Ishikawa (cell line): ENCODE measurements around the gene ANKRD33.

Experiments
- CEBPB ChIP-seq: IDR thresholded peaks from 2 replicates; pipeline ENCODE4 v1.6.1; 2012
- CREB1 ChIP-seq: IDR thresholded peaks from 2 replicates; pipeline ENCODE4 v1.6.1; 2012; ENCODE audit warnings: low read depth
- EGR1 ChIP-seq: IDR thresholded peaks from 2 replicates; pipeline ENCODE4 v1.6.1; 2012
- EP300 ChIP-seq: IDR thresholded peaks from 2 replicates; pipeline ENCODE4 v1.6.1; 2012; ENCODE audit warnings: borderline replicate concordance
- FOXM1 ChIP-seq: IDR thresholded peaks from 2 replicates; pipeline ENCODE4 v1.6.1; 2012; ENCODE audit warnings: low read depth, borderline replicate concordance
- MAX ChIP-seq: IDR thresholded peaks from 2 replicates; pipeline ENCODE4 v1.6.1; 2012
- NFIC ChIP-seq: IDR thresholded peaks from 2 replicates; pipeline ENCODE4 v1.6.1; 2012
- RAD21 ChIP-seq: IDR thresholded peaks from 2 replicates; pipeline ENCODE4 v1.6.1; 2012; ENCODE audit warnings: low read depth
- REST ChIP-seq: IDR thresholded peaks from 2 replicates; pipeline ENCODE4 v1.6.1; 2012; ENCODE audit warnings: low read depth, mild to moderate bottlenecking
- TAF1 ChIP-seq: IDR thresholded peaks from 2 replicates; pipeline ENCODE4 v1.6.1; 2012; ENCODE audit warnings: low read depth, mild to moderate bottlenecking
- TCF12 ChIP-seq: IDR thresholded peaks from 2 replicates; pipeline ENCODE4 v1.6.1; 2012; ENCODE audit warnings: low read depth
- TEAD4 ChIP-seq: IDR thresholded peaks from 2 replicates; pipeline ENCODE4 v1.6.1; 2012
- USF1 ChIP-seq: IDR thresholded peaks from 2 replicates; pipeline ENCODE4 v1.6.1; 2012
- YY1 ChIP-seq: IDR thresholded peaks from 2 replicates; pipeline ENCODE4 v1.6.1; 2012; ENCODE audit warnings: low read depth
- ZBTB7A ChIP-seq: IDR thresholded peaks from 2 replicates; pipeline ENCODE4 v1.6.1; 2012; ENCODE audit warnings: low read depth

ANKRD33 gene

DNA sequence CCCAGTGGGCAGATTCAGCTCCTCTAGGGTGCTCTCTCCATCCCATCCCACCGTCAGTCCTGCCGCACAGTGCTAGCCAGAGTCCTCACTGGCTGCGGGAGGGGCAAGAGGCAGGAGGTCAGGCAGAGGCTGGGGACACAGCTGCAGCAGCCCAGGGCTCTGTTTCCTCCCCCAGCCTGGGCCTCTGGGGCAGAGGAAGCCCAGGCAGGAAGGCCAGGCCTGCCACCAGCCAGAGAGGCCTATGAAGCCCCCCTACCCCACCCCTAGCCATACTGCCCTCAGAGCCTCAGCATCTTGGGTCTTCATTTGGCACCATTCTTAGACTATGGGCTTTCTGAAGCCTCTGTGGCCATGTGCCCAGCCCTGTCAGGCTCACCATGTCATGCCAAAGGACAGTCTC, 22.8 kb downstream of the ANKRD33 start:
- TF ChIP-seq ZBTB7A, result no peak
- TF ChIP-seq REST, result no peak
- TF ChIP-seq CREB1, result no peak
- TF ChIP-seq YY1, result no peak
- no peak for TF ChIP-seq TAF1
- no peak for TF ChIP-seq FOXM1
- no peak for TF ChIP-seq USF1
- no peak for TF ChIP-seq MAX
- TF ChIP-seq TEAD4, result no peak

DNA sequence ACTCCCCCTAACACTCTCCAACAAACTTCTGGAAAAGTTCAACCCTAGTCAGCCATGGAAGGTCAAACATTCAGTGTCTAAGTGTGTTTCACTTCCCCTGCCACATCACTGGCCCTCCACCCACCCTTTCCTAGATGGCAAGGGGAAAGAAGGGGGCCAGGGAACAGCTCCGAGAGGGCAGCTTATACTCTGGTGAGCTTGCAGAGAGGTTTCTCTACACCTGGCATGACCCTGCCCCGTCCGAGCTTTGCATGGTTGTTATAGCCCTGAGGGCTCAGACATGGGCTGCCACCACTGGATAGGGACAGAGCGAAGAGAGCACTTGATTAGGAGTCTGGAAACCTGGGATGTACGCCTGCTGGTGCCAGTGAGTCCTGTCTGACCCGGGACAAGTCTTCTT, 23.4 kb downstream of the ANKRD33 start:
- no peak for TF ChIP-seq USF1
- no peak for TF ChIP-seq RAD21
- TF ChIP-seq TEAD4, result no peak
- TF ChIP-seq CREB1, result no peak
- no peak for TF ChIP-seq ZBTB7A
- no peak for TF ChIP-seq MAX
- no peak for TF ChIP-seq REST
- TF ChIP-seq EP300, result no peak
- TF ChIP-seq FOXM1, result no peak
- no peak for TF ChIP-seq TAF1
- TF ChIP-seq YY1, result no peak
- TF ChIP-seq EGR1, result no peak
- TF ChIP-seq NFIC, result no peak
- TF ChIP-seq TCF12, result no peak
- TF ChIP-seq CEBPB, result no peak

DNA sequence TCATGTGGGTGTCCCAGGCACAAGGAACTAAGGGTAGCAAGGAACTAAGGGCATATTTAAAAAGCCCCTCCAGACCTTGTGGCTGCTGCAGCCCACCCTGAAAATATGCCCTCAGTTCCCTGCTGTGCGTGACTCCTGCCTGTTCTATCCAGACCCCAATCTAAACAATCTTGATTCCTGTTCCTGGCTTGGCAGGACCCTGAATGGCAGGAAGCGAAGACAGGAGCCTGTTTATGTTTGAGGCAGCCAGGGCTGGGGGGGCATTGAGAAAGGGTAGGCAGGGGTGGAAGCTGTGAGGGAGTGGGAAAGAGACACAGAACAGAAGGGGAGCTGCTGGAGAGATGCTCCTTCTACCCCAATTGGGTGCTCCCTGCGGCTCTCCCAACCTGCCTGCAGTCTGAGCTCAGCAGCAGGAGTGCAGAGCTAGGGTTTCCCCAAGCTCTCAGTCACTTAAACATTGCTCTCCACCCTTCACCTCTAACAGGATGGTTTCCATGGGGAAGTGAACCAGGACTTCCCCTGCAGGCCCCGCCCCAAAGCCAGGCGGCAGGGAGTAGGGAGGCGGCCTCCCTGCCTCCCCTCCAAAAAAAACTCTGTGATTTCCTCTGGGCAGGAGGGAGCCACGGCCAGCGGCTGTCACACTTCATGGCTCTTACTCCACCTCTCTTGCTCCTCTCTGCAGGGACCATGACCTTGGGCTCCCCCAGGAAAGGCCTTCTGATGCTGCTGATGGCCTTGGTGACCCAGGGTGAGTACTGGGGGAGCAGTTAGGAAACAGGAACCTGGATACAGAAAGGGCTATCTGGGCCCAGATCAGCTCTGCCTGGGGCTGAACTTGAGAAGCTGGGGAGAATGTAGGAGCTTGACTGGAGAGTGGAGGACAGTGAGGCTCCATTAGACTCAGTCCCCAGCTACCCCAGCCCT, 24.1 kb downstream of the ANKRD33 start:
- TF ChIP-seq REST (no peak), CEBPB (no peak), TAF1 (0 out of 2 replicates have a peak, but pooled peaks have one; percentile 7), CREB1 (no peak)

GRCh38 chr12:51913071-51914033, 25.4 kb downstream of the ANKRD33 start:
- no peak for TF ChIP-seq FOXM1
- TF ChIP-seq YY1, result no peak
- no peak for TF ChIP-seq CEBPB
- no peak for TF ChIP-seq NFIC
- TF ChIP-seq TEAD4, result no peak
- TF ChIP-seq TCF12, result no peak
- TF ChIP-seq MAX, result no peak
- no peak for TF ChIP-seq CREB1
- TF ChIP-seq TAF1, result no peak
- no peak for TF ChIP-seq REST
- TF ChIP-seq EP300, result no peak
